ENCODE results near the gene KANK4.
"Not testable (repeated sequence)": the region's sequence is repeated elsewhere in the genome, so short reads cannot be mapped to it uniquely, and the experiment has no call there.

Gene KANK4

GRCh38 chr1:62269851-62270495 lies 49.3 kb downstream of the KANK4 start:
- DNase-seq: no peak

GRCh38 chr1:62269439-62269838 lies 49.8 kb downstream of the KANK4 start:
- no peak for DNase-seq

- no peak for DNase-seq
Observed at GRCh38 chr1:62268315-62268714, 50.9 kb downstream of the KANK4 start.

- DNase-seq: no peak
Observed at GRCh38 chr1:62265956-62266935, 53.0 kb downstream of the KANK4 start.

- DNase-seq: no peak
Observed at GRCh38 chr1:62263814-62264353, 55.4 kb downstream of the KANK4 start.

GRCh38 chr1:62263006-62263813 lies 56.0 kb downstream of the KANK4 start:
- no peak for DNase-seq

- no peak for DNase-seq
Observed at GRCh38 chr1:62260688-62261087, 58.5 kb downstream of the KANK4 start.

- no peak for DNase-seq
Observed at GRCh38 chr1:62259551-62259950, 59.7 kb downstream of the KANK4 start.

GRCh38 chr1:62250126-62250726 lies 69.0 kb downstream of the KANK4 start:
- no peak for DNase-seq

- no peak for DNase-seq
Observed at GRCh38 chr1:62247391-62248168, 71.7 kb downstream of the KANK4 start.

- DNase-seq: no peak
Observed at GRCh38 chr1:62245201-62245600, 74.0 kb downstream of the KANK4 start.

GRCh38 chr1:62244380-62244779 lies 74.9 kb downstream of the KANK4 start:
- DNase-seq: not testable (repeated sequence)

- no peak for DNase-seq
Observed at GRCh38 chr1:62241371-62242131, 77.7 kb downstream of the KANK4 start.

- DNase-seq: no peak
Observed at GRCh38 chr1:62240651-62241370, 78.4 kb downstream of the KANK4 start.

GRCh38 chr1:62239652-62240403 lies 79.4 kb downstream of the KANK4 start:
- DNase-seq: not testable (repeated sequence)

GRCh38 chr1:62238507-62238906 lies 80.7 kb downstream of the KANK4 start:
- no peak for DNase-seq

- no peak for DNase-seq
Observed at GRCh38 chr1:62237950-62238374, 81.3 kb downstream of the KANK4 start.

- no peak for DNase-seq
Observed at GRCh38 chr1:62237361-62237760, 81.9 kb downstream of the KANK4 start.

- no peak for DNase-seq
Observed at GRCh38 chr1:62235576-62235975, 83.7 kb downstream of the KANK4 start.
